Activated T-cell treated with anti-CD3 and anti-CD28 coated beads, Interleukin-2, amount 50 U/mL, for 1 hour (primary cell): Measurements from ENCODE around the gene SAA4.
"Not testable (repeated sequence)": the region's sequence is repeated elsewhere in the genome, so short reads cannot be mapped to it uniquely, and the experiment has no call there.

Source experiments
- DNase-seq: peaks from one replicate; pipeline ENCODE4 v3.0.0-alpha.2; 2020

SAA4 gene, protein sequence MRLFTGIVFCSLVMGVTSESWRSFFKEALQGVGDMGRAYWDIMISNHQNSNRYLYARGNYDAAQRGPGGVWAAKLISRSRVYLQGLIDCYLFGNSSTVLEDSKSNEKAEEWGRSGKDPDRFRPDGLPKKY

DNA sequence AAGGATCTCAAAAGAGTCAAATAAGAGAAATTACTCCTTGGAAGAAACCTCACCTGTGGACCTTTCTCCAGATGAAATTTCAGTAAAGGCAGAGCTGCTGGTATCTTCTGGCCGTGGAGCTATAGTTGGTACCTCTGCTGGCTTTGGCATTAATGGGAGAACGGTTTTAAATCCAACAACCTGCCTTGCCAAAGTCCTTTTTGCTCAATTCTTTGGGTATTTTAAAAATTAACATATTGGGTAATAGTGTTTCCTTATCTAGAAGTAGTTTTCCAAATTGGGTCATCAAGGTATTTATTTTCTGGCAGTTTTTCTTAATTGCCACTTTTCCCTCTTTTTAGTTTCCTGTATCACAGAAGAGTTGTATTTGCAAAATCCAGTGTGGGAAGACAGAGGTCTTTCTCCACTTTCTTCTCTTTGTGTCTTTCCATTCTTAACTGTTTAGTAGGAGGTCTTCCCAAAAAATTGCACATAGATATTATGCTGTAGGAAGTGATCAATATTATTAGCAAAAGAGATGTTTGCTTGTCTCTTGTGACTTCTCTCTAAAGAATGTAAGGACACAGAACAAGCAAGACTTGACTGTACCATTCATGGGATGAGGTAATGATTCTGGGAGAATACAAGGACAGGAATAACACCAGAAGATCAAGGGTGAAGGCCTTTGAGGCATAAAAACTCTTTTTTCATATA, at the start of gene SAA4:
SAA4 (minus strand) TSS at position 139 of the 693 bp plus-strand sequence. CDS start 876 bp downstream, outside the sequence.
- DNase-seq = no peak

DNA sequence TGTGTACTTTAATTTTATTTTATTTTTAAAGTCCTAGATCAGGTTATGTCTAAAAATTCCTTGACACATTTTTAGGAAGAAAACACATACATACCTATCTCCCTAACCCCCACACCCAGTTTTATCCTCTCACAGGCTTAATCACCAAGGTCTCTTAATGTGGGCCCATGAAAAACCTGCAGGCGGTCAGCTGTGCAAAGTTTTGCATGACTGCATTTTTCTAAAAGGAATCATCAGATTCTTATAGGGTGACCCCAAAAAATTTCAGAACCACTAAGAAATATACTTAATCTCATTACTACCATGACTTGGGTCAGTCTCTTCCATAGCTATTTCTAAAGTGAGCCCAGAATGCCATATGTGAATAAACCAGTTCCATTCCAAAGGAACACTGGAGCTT, 49.2 kb upstream of the SAA4 start:
- DNase-seq = no peak

DNA sequence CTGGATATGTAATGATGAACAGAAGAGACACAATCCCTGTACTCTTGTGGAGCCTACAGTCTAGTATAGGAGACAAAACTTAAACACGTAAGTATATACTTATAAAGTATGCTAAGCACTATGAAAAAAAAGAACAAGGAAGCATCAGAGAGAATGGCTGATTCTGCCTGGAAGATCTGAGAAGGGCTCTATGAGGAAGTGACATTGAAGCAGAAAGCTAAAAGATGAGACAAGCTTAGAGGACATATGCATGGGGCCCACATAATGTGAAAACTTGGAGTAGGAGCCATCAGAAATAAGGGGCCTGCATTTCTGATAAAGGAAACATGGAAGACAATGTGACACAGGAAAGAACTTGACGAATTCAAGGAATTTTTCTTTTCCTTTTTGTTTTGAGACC, 46.0 kb upstream of the SAA4 start:
- no peak for DNase-seq

DNA sequence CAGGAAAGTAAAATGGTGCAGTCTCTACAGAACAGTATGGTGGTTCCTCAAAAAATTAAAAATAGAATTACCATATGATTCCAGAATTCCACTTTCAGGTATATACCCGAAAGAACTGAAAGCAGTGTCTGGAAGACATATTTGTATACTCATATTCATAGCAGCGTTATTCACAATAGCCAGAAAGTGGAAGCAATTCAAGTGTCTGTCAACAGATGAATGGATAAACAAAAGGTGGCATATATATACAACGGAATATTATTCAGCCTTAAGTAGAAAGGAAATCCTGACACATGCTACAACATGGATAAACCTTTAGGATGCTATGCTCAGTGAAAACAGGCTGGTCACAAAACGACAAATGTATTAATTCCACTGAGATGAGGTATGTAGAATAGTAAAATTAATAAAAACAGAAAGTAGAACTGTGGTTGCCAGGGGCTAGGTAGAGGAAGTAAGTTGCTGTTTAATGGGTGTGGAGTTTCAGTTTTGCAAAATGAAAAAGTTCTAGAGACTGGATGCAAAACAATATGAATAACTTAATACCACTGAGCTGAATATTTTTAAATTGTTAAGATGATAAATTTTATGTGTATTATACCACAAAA, 43.9 kb upstream of the SAA4 start:
- no peak for DNase-seq

DNA sequence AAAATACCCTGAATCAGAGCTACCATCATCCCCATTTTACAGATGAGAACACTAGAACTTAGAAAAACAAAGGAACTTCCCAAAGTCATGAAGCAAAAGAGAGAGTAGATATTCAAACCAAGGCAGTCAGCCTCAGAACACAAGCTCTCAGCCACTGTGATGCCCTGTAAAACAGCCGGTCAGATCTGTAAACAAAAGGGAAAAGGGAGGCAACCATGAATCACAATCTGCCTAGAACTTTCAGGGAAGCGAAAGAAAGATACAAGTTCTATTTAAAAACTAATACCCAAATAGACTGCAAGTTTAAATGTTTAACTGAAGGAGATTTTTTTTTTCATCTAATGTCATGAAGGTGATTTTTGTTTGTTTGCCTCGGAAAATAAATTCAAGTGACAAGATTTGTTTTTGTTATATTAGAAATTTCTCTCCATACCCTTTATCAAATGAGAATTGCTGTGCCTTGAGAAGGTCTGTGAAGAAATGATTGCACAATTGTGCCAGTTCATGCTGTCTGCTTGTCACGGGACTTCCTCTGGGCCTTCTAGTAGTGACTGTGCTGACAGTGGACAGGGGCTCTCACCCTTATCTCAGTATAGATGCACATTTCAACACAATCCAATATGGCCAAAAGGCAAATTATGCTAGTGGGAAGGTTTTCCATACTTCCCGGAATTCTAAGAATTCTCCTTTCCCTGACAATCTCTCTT, 41.1 kb upstream of the SAA4 start:
- no peak for DNase-seq

DNA sequence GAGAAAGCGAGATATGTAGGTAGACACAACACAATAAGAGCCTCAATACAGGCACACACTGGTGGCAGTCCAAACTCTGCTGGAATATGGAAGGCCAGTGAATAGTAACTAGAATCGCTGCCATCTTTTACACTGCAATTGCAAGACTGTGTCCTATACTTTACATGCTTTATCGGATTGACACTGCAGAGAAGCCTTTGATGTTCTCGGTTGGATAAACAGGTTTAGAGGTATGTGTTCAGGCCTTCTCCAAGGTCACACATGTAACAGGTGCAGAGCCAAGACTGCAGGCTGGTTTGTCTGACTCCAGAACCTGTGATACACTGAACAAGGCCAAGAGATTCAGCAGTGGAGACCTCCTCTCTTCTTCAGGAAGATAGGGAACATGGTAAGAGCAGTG, 34.6 kb upstream of the SAA4 start:
- DNase-seq = no peak

DNA sequence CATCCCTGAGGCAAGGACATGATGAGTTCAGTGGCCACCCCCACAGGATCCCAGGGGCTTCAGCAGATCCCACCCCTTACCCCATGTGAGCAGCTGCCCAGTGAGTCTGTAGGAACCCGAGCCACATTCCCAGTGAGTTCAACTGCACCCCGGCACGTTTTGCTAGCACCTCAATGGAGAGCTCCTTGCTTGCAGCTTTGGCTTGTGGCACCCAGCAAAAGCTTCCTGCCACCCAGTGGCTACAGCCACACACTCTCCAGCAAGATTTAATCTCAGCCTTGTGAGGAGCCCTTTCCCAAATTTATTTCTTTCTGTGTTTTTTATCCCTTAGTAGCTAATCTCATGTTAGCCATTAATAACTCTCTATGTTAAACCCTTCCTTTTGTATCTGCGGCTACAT, 33.5 kb upstream of the SAA4 start:
- no peak for DNase-seq

DNA sequence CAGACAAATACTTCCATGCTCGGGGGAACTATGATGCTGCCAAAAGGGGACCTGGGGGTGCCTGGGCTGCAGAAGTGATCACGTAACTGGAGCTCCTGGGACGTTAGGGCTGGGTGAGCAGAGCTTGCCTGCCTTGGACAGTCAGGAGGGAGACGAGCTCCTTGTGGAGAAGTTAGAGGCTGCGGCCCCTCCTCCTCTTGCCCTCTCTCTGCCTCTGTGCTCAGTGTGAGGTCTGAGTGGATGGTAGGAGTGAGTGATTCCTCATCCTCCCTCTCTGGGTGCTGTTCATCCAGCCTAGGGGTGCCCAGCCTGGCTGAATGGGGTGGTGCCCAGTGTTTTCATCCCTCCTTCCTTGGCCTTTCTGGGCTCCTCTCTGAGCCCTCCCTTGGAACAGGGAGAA, 32.6 kb upstream of the SAA4 start:
- not testable (repeated sequence) for DNase-seq

DNA sequence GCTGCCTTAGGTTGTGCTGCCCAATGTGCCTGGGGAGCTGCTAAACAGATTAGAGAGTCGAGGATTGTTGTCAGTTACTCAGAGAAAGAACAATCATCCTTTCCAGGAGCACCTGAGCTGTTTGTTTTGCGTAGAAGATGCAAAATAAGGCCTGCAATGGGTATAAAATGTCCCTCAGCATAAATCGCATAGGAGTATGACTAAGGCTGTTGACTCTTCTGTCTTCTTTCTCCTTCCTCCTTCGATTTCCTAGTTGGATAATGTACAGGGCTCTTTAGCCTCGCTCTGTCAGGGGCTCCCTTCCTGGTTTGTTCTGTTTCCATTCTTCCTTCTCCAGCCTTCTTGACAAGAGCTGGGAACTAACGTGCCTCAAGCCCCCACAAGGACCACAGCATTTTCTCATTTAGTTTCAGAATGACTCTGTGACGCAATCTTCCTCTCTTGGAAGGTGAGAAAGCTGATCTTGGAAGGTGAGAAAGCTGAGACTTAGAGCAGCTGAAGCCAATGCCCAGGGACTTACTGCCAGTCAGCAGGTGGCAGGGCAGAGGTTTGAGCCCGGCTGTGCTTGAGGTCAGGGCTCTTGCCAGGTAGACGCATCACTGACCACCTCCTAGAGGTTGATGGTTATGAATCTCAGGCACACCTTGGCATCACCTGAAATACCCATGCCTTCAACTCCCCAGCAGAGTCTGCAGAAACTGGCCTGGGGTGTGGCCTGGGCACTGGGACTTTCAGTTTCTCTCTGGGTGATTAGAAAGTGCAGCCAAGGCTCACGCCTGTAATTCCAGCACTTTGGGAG, 30.9 kb upstream of the SAA4 start:
- not testable (repeated sequence) for DNase-seq

DNA sequence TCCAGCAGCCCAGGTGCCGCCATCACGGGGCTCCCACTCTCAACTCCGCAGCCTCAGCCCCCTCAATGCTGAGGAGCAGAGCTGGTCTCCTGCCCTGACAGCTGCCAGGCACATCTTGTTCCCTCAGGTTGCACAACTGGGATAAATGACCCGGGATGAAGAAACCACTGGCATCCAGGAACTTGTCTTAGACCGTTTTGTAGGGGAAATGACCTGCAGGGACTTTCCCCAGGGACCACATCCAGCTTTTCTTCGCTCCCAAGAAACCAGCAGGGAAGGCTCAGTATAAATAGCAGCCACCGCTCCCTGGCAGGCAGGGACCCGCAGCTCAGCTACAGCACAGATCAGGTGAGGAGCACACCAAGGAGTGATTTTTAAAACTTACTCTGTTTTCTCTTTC, 29.3 kb upstream of the SAA4 start, which contains the start of gene SAA1:
SAA1 (plus strand) TSS at position 316 of the 400 bp plus-strand sequence. CDS start 624 bp downstream, outside the sequence.
- no peak for DNase-seq

DNA sequence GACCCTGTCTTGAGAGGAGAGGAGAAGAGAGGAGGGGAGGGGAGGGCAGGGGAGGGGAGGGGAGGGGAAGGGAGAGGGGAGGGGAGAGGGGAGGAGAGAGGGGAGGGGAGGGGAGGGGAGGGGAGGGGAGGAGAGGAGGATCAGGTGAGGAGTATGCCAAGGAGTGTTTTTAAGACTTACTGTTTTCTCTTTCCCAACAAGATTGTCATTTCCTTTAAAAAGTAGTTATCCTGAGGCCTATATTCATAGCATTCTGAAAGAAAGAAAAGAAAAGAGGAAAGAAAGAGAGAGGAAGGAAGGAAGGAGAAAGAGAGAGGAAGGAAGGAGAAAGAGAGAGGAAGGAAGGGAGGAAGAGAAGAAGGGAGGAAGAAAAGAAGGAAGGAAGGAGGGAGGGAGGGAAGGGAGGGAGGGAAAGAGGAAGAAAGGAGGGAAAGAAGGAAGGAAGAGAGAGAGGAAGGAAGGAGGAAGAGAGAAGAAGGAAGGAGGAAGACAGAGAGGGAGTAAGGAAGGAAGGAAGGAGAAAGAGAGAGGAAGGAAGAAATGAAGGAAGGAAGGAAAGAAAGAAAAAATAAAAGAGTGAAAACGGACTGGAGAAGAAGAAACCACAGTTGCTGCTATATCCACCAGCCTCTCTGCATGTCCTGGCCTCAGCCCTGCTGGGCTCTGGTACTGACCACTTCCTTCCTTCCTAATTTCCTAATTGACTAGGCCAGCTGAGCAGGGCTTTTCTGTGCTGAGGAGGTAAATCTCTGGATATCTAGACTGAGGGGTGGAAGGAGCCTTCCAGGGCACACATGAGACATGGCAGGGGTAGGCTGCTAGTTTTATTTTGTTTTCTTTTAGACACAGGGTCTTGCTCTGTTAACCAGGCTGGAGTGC, 28.3 kb upstream of the SAA4 start:
- no peak for DNase-seq

DNA sequence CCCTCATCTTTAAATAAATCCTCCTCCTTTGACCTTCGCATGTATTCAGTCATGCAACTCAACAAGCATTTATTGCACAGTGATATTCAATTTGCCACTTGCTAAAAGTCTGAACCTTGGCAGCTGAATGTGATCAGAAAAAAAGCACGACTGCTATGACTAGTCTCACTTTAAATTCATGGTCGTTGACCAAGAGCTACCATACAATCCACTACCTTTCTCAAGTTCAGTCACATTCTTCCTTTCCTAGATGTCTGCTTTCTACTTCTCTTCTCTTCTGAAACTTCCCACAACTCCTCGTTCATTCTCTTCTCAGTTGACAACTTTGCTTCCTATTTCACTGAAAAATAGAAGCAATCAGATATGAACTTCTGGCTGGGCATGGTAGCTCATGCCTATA, 27.4 kb upstream of the SAA4 start:
- no peak for DNase-seq

DNA sequence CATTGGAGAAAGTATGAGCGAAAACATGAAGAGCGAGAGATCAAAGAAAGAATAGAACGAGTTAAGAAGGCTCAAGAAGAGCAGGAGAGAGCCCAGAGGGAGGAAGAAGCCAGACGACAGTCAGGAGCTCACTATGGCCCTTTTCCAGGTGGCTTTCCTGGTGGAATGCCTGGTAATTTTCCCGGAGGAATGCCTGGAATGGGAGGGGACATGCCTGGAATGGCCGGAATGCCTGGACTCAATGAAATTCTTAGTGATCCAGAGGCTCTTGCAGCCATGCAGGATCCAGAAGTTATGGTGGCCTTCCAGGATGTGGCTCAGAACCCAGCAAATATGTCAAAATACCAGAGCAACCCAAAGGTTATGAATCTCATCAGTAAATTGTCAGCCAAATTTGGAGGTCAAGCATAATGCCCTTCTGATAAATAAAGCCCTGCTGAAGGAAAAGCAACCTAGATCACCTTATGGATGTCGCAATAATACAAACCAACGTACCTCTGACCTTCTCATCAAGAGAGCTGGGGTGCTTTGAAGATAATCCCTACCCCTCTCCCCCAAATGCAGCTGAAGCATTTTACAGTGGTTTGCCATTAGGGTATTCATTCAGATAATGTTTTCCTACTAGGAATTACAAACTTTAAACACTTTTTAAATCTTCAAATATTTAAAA, 26.2 kb upstream of the SAA4 start:
- DNase-seq = not testable (repeated sequence)

DNA sequence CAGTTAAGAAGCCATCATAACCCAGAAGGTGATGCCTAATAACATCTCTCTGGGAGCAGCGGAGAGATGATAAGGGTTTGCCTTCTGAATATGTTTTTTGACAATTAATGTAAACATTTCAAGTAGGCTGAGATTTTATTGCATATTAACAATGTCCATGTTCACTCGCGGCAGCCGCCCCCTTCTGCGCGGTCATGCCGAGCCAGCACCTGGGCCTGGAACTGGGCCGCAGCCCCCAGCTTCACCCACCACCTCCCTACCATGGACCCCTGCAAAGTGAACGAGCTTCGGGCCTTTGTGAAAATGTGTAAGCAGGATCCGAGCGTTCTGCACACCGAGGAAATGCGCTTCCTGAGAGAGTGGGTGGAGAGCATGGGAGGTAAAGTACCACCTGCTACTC, 25.1 kb upstream of the SAA4 start:
- no peak for DNase-seq

DNA sequence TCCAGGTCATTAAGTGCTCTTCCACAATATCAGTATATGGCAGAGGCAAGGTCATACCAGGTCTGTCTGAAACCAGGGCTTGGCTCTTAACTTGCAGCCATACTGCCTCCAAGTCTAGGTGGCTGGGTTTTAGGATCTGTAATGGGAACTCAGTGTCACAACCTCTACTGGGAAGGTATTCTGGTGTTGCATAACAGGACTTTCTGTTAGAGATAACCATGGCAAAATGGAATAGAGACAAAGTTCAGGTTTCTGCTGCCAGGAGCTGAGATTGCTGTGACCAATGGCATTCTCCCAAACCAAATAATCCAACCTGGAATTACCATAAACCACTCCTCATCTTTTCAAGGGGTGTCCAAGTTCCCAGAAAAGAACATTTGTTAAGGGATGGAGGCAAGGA, 22.7 kb upstream of the SAA4 start:
- DNase-seq = no peak

DNA sequence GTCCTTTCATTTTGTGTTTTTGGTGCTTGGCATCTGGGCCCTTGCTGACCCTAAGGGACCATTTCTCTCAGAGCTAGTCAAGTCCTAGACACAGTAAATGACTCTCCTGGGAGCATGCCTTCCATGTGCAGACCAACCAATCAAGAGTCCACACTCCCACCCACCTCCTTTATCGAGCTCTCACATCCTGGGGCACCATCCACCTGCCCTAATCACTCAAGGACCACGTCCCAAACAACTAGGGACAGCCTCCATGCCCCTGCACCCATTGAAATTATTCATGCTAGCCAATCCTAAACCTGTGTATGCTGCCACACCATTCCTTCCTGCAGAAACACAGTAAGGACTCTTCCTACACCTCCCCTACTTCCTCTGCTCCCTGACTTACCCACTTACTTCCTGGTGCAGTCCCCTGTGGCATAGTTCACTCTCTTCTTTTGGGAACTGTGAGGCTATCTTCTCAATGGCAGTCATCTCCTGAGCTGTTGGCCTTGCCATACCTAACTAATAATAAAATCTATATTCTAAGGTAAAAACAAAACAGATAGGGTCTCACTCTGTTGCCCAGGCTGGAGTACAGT, 18.3 kb upstream of the SAA4 start:
- no peak for DNase-seq

DNA sequence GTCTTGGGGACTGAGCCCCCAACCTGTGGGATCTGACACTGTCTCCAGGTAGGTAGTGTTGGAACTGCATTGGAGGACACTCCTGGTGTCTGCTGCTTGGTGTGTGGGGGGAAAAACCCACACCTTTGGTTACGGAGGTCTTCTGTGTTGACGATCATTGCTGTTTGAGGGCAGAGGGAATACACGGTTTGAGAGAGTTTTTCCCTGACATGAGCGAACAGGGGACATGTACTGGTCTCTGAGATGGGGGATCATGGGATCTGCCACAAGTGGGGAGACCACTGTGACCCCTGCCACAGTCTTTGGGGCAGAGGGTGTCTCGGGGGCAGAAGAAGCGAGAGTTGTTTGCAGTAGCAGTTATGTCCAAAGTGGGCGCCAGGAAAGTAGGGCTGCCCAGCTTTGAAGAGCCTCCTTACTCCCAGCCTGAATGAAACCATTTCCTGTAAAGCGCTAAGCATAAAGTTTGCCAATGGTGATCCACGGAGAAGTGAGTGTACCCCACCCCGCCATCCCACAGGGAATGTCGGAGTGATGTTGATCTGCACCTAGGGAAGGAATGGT, 17.3 kb upstream of the SAA4 start:
- DNase-seq = no peak

DNA sequence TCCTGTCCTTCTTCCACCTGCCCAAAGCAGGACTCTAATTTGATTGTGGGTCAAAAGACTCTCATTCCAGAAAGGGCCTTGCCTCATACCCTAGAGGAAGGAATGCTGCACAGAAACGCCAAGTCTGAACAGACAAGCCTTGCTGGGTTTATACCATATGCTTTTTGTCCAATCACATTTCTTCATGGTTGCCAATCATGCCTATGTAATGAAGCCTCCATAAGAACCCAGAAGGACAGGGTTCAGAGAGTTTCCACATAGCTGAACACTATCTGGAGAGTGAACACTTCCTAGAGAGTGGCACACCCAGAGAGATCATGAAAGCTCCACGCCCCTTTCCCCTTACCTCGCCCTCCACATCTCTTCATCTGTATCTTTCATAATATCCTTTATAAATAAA, 16.6 kb upstream of the SAA4 start:
- no peak for DNase-seq

DNA sequence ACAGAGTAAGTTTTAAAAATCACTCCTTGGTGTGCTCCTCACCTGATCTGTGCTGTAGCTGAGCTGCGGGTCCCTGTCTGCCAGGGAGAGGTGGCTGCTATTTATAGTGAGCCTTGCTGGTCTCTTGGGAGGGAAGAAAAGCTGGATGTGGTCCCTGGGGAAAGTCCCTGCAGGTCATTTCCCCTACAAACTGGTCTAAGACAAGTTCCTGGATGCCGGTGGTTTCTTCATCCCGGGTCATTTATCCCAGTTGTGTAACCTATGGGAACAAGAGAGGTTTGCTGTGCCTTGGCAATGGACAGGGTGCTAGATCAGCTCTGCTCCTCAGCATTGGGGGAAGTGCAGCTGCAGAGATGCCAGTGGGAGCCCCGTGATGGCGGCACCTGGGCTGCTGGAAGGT, 12.0 kb upstream of the SAA4 start, which contains the start of gene SAA2:
SAA2 (minus strand) TSS at position 108 of the 400 bp plus-strand sequence. CDS start 657 bp downstream, outside the sequence.
- DNase-seq = no peak

DNA sequence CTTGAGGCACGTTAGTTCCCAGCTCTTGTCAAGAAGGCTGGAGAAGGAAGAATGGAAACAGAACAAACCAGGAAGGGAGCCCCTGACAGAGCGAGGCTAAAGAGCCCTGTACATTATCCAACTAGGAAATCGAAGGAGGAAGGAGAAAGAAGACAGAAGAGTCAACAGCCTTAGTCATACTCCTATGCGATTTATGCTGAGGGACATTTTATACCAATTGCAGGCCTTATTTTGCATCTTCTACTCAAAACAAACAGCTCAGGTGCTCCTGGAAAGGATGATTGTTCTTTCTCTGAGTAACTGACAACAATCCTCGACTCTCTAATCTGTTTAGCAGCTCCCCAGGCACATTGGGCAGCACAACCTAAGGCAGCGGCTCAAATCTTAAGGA, 10.6 kb upstream of the SAA4 start:
- not testable (repeated sequence) for DNase-seq
